Body of pancreas (tissue), 4 donors: ENCODE results near the gene FRMD5.

Experiments used
- CTCF ChIP-seq, 7 experiments: fragments of 450-650 bp in 4 of 7; fragments of 200-600 bp in 3 of 7; sonication (generic) in 3 of 7; IDR thresholded peaks; one replicate each; pipeline ENCODE4 v1.5.1; 2016 to 2019; ENCODE audit warnings: antibody characterized with exemption in 7 of 7
- POLR2A ChIP-seq, 3 donors: fragments of 450-650 bp; IDR thresholded peaks; one replicate each; pipeline ENCODE4 v1.6.1; 2016; ENCODE audit warnings: antibody characterized with exemption in 3 of 3, mild to moderate bottlenecking in 2 of 3

- TF ChIP-seq CTCF (IDR thresholded peaks at IDR 0.05), result no peak
- no peak for TF ChIP-seq POLR2A (IDR thresholded peaks at IDR 0.05)
Measured at GRCh38 chr15:44023176-44023575, 171.9 kb downstream of the FRMD5 start.
